ENCODE measurements around the gene RPS21. TPM values are rescaled to one million over a fixed set of nuclear protein-coding genes. Genes with fewer than 3 reads are reported as not detected.

The RPS21 gene
- total RNA-seq, 1 donor from 2014 or later: 1,418 TPM

GRCh38 chr20:62376112-62377063 lies 10.5 kb upstream of the RPS21 start:
- Histone ChIP-seq H3K9ac (ENCODE audit: low read depth in 1 of 3, low read length in 3 of 3) (peak overlapping the region in 1 of 3 donors; percentile 79), H3K4me1 (ENCODE audit: control insufficient read depth in 3 of 3, insufficient read depth in 3 of 3, low read length in 3 of 3) (peaks cover 15 to 36% (median 29%) of the 10 kb centered on the region in 3 donors), H3K36me3 (ENCODE audit: control insufficient read depth in 3 of 3, insufficient read depth in 3 of 3, low read length in 3 of 3) (no peaks in the 10 kb centered on the region), H3K9me3 (ENCODE audit: control insufficient read depth in 3 of 3, low read length in 3 of 3) (no peaks in the 10 kb centered on the region), H3K27me3 (ENCODE audit: control insufficient read depth in 3 of 3, insufficient read depth in 3 of 3, low read length in 3 of 3) (peaks cover 0 to 9% (median 0%) of the 10 kb centered on the region in 3 donors), H3K4me3 (ENCODE audit: low read length in 3 of 3) (peak overlapping the region in 1 of 3 donors; percentile 64), H3K27ac (ENCODE audit: low read depth, low read length) (no peak overlapping the region)

DNA sequence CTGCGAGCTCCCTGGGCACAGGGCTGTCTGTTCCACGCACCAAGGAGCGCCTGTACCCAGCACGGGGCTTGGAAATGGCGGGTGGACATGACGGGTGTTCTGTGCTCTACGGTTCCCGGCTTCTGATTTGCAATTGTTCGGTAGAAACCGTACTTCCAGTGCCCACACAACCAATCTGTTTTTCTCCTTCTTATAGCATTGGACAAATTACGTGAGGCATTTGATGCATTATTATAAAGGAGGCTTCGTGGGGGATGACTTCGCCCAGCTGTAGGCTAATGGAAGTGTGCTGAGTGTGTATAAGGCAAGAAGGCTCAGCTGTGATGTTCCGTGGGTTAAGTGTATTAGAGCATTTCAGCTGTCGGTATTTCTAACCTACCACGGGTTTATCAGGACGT lies 9.8 kb upstream of the RPS21 start:
- Histone ChIP-seq H3K9ac (ENCODE audit: low read depth in 1 of 3, low read length in 3 of 3) (peak overlapping the region in 1 of 3 donors; percentile 79), H3K4me3 (ENCODE audit: low read length in 3 of 3) (no peak overlapping the region), H3K27ac (ENCODE audit: low read depth, low read length) (no peak overlapping the region), H3K9me3 (ENCODE audit: control insufficient read depth in 3 of 3, low read length in 3 of 3) (no peaks in the 10 kb centered on the region), H3K27me3 (ENCODE audit: control insufficient read depth in 3 of 3, insufficient read depth in 3 of 3, low read length in 3 of 3) (peaks cover 0 to 9% (median 0%) of the 10 kb centered on the region in 3 donors), H3K4me1 (ENCODE audit: control insufficient read depth in 3 of 3, insufficient read depth in 3 of 3, low read length in 3 of 3) (peaks cover 15 to 37% (median 33%) of the 10 kb centered on the region in 3 donors), H3K36me3 (ENCODE audit: control insufficient read depth in 3 of 3, insufficient read depth in 3 of 3, low read length in 3 of 3) (peaks cover 0 to 4% (median 0%) of the 10 kb centered on the region in 3 donors)

GRCh38 chr20:62377615-62378178 lies 9.2 kb upstream of the RPS21 start:
- H3K9ac ChIP-seq (ENCODE audit: low read depth in 1 of 3, low read length in 3 of 3): peak overlapping the region in 1 of 3 donors; percentile 40

GRCh38 chr20:62378215-62378614 lies 8.7 kb upstream of the RPS21 start:
- H3K36me3 ChIP-seq (ENCODE audit: control insufficient read depth in 3 of 3, insufficient read depth in 3 of 3, low read length in 3 of 3): peaks cover 0 to 5% (median 0%) of the 10 kb centered on the region in 3 donors
- no peak overlapping the region for H3K9ac ChIP-seq (ENCODE audit: low read depth in 1 of 3, low read length in 3 of 3)
- no peak overlapping the region for H3K27ac ChIP-seq (ENCODE audit: low read depth, low read length)
- no peaks in the 10 kb centered on the region for H3K9me3 ChIP-seq (ENCODE audit: control insufficient read depth in 3 of 3, low read length in 3 of 3)
- H3K4me3 ChIP-seq (ENCODE audit: low read length in 3 of 3): no peak overlapping the region
- peaks cover 21 to 46% (median 39%) of the 10 kb centered on the region in 3 donors for H3K4me1 ChIP-seq (ENCODE audit: control insufficient read depth in 3 of 3, insufficient read depth in 3 of 3, low read length in 3 of 3)
- peaks cover 0 to 9% (median 0%) of the 10 kb centered on the region in 3 donors for H3K27me3 ChIP-seq (ENCODE audit: control insufficient read depth in 3 of 3, insufficient read depth in 3 of 3, low read length in 3 of 3)

More at GRCh38 chr20:62377615-62378178, 9.2 kb upstream of the RPS21 start:
- peaks cover 0 to 5% (median 0%) of the 10 kb centered on the region in 3 donors for H3K36me3 ChIP-seq (ENCODE audit: control insufficient read depth in 3 of 3, insufficient read depth in 3 of 3, low read length in 3 of 3)
- no peak overlapping the region for H3K27ac ChIP-seq (ENCODE audit: low read depth, low read length)
- peaks cover 0 to 9% (median 0%) of the 10 kb centered on the region in 3 donors for H3K27me3 ChIP-seq (ENCODE audit: control insufficient read depth in 3 of 3, insufficient read depth in 3 of 3, low read length in 3 of 3)
- H3K9me3 ChIP-seq (ENCODE audit: control insufficient read depth in 3 of 3, low read length in 3 of 3): no peaks in the 10 kb centered on the region
- no peak overlapping the region for H3K4me3 ChIP-seq (ENCODE audit: low read length in 3 of 3)
- peaks cover 20 to 43% (median 38%) of the 10 kb centered on the region in 3 donors for H3K4me1 ChIP-seq (ENCODE audit: control insufficient read depth in 3 of 3, insufficient read depth in 3 of 3, low read length in 3 of 3)

GRCh38 chr20:62381202-62381797 lies 5.6 kb upstream of the RPS21 start:
- Histone ChIP-seq H3K4me1 (ENCODE audit: control insufficient read depth in 3 of 3, insufficient read depth in 3 of 3, low read length in 3 of 3) (peaks cover 33 to 48% (median 45%) of the 10 kb centered on the region in 3 donors), H3K4me3 (ENCODE audit: low read length in 3 of 3) (no peak overlapping the region), H3K27ac (ENCODE audit: low read depth, low read length) (peak overlapping the region; percentile 73), H3K9ac (ENCODE audit: low read depth in 1 of 3, low read length in 3 of 3) (peak overlapping the region in 2 of 3 donors; percentile 25 to 45), H3K36me3 (ENCODE audit: control insufficient read depth in 3 of 3, insufficient read depth in 3 of 3, low read length in 3 of 3) (peaks cover 0 to 5% (median 0%) of the 10 kb centered on the region in 3 donors), H3K27me3 (ENCODE audit: control insufficient read depth in 3 of 3, insufficient read depth in 3 of 3, low read length in 3 of 3) (no peaks in the 10 kb centered on the region), H3K9me3 (ENCODE audit: control insufficient read depth in 3 of 3, low read length in 3 of 3) (no peaks in the 10 kb centered on the region)

DNA sequence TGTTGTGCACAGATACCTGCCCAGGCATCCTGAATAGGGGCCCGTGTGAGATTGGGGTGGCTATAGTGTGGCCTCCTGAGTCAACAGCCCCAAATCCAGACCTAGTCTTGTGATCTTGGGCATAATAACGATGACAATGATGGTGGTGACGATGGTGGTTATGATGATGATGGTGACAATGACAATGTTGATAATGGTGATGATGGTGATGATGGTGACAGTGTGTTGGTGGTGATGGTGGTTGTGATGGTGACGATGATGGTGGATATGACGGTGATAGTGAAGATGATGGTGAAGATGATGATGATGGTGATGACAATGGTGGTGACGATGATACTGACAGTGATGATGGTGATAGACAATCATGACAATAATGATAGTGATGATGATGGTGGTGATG lies 5.1 kb upstream of the RPS21 start:
- H3K36me3 ChIP-seq (ENCODE audit: control insufficient read depth in 3 of 3, insufficient read depth in 3 of 3, low read length in 3 of 3): peaks cover 0 to 8% (median 0%) of the 10 kb centered on the region in 3 donors
- H3K9ac ChIP-seq (ENCODE audit: low read depth in 1 of 3, low read length in 3 of 3): peak overlapping the region in 1 of 3 donors; percentile 25
- H3K9me3 ChIP-seq (ENCODE audit: control insufficient read depth in 3 of 3, low read length in 3 of 3): no peaks in the 10 kb centered on the region
- peaks cover 28 to 47% (median 40%) of the 10 kb centered on the region in 3 donors for H3K4me1 ChIP-seq (ENCODE audit: control insufficient read depth in 3 of 3, insufficient read depth in 3 of 3, low read length in 3 of 3)
- H3K27me3 ChIP-seq (ENCODE audit: control insufficient read depth in 3 of 3, insufficient read depth in 3 of 3, low read length in 3 of 3): no peaks in the 10 kb centered on the region
- H3K4me3 ChIP-seq (ENCODE audit: low read length in 3 of 3): peak overlapping the region in 1 of 3 donors; percentile 22
- peak overlapping the region; percentile 73 for H3K27ac ChIP-seq (ENCODE audit: low read depth, low read length)

GRCh38 chr20:62382306-62383198 lies 4.4 kb upstream of the RPS21 start:
- no peak overlapping the region for H3K27ac ChIP-seq (ENCODE audit: low read depth, low read length)
- H3K4me3 ChIP-seq (ENCODE audit: low read length in 3 of 3): no peak overlapping the region
- peaks cover 25 to 45% (median 37%) of the 10 kb centered on the region in 3 donors for H3K4me1 ChIP-seq (ENCODE audit: control insufficient read depth in 3 of 3, insufficient read depth in 3 of 3, low read length in 3 of 3)

DNA sequence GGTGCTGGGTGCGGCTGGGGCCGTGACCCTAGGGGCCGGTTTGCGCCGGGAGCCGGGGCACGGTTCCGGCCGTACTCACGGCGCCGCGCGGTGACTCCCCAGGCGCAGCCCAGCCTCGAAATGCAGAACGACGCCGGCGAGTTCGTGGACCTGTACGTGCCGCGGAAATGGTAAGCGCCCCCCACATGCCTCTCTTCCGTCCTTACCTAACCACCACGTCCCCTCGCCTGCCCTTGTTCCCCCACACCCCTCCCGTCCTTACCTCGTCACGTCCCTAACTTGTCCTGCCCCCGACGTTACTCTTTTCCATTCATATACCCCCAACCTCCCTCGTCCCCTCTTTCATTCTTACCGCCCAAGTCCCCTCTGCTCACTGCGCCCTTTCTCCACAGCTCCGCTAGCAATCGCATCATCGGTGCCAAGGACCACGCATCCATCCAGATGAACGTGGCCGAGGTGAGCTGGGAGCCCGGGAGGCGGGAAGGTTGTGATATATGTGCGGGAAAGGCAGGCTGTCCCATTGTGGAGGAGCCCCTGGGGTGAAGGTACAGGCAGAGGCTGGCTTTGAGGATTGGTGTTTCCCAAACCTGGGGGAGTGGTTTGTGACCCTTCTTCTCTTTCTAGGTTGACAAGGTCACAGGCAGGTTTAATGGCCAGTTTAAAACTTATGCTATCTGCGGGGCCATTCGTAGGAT lies 463 bp downstream of the RPS21 start:
- H3K36me3 ChIP-seq (ENCODE audit: control insufficient read depth in 3 of 3, insufficient read depth in 3 of 3, low read length in 3 of 3): peaks cover 19 to 36% (median 32%) of the 10 kb centered on the region in 3 donors
- H3K27me3 ChIP-seq (ENCODE audit: control insufficient read depth in 3 of 3, insufficient read depth in 3 of 3, low read length in 3 of 3): no peaks in the 10 kb centered on the region
- H3K9me3 ChIP-seq (ENCODE audit: control insufficient read depth in 3 of 3, low read length in 3 of 3): no peaks in the 10 kb centered on the region
- peak overlapping the region; percentile 92 to 99 (median 98) for H3K9ac ChIP-seq (ENCODE audit: low read depth in 1 of 3, low read length in 3 of 3)
- H3K4me1 ChIP-seq (ENCODE audit: control insufficient read depth in 3 of 3, insufficient read depth in 3 of 3, low read length in 3 of 3): peaks cover 27 to 37% (median 28%) of the 10 kb centered on the region in 3 donors
- peak overlapping the region; percentile 94 to 98 (median 96) for H3K4me3 ChIP-seq (ENCODE audit: low read length in 3 of 3)
- H3K27ac ChIP-seq (ENCODE audit: low read depth, low read length): peak overlapping the region; percentile 93

More at GRCh38 chr20:62382306-62383198, 4.4 kb upstream of the RPS21 start:
- Histone ChIP-seq H3K36me3 (ENCODE audit: control insufficient read depth in 3 of 3, insufficient read depth in 3 of 3, low read length in 3 of 3) (peaks cover 0 to 9% (median 0%) of the 10 kb centered on the region in 3 donors), H3K9ac (ENCODE audit: low read depth in 1 of 3, low read length in 3 of 3) (no peak overlapping the region), H3K9me3 (ENCODE audit: control insufficient read depth in 3 of 3, low read length in 3 of 3) (no peaks in the 10 kb centered on the region), H3K27me3 (ENCODE audit: control insufficient read depth in 3 of 3, insufficient read depth in 3 of 3, low read length in 3 of 3) (no peaks in the 10 kb centered on the region)

Data from skeletal muscle tissue (tissue), 4 donors.